ENCODE results near the gene FBXO21.

DNA sequence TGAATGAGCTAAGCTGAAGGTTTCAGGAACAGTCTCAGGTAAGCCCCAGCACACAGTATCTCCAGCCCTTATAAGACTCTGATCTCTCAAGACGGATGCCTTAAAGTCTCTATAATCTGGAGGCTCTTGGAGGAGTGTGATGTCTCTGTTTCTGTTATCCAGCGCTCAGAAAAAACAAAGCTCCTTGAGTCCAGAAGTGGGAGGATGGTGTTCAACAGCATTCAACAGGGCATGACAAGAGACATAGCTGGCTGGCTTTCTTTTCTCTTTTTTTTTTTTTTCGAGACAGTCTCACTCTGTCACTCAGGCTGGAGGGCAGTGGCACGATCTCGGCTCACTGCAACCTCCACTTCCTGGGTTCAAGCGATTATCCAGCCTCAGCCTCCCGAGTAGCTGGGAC lies 59.5 kb downstream of the FBXO21 start:
- TF ChIP-seq, protein P1, sequence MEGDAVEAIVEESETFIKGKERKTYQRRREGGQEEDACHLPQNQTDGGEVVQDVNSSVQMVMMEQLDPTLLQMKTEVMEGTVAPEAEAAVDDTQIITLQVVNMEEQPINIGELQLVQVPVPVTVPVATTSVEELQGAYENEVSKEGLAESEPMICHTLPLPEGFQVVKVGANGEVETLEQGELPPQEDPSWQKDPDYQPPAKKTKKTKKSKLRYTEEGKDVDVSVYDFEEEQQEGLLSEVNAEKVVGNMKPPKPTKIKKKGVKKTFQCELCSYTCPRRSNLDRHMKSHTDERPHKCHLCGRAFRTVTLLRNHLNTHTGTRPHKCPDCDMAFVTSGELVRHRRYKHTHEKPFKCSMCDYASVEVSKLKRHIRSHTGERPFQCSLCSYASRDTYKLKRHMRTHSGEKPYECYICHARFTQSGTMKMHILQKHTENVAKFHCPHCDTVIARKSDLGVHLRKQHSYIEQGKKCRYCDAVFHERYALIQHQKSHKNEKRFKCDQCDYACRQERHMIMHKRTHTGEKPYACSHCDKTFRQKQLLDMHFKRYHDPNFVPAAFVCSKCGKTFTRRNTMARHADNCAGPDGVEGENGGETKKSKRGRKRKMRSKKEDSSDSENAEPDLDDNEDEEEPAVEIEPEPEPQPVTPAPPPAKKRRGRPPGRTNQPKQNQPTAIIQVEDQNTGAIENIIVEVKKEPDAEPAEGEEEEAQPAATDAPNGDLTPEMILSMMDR (conservative IDR thresholded peaks at IDR 0.05): no peak
- no peak for TF ChIP-seq EZH2 (IDR thresholded peaks at IDR 0.05; ENCODE audit: low read depth)

Measured in PC-9 (cell line).